HEK293 (cell line): ENCODE data around the gene CTBP2.

Source experiments
- CTCF ChIA-PET: fragments of 350-600 bp; formaldehyde crosslinking; extraction: SDS; loops from one replicate; lab custom pipeline; 2021; ENCODE audit warnings: antibody characterized with exemption; lab: Yijun Ruan, JAX
- POLR2A ChIA-PET: fragments of 300-600 bp; formaldehyde crosslinking; extraction: SDS; loops from one replicate; lab custom pipeline; 2020; ENCODE audit warnings: antibody characterized with exemption, inconsistent platforms; lab: Yijun Ruan, JAX
- H3K27ac ChIP-seq: fragments of 200-500 bp; sonication (Bioruptor generic); 2 replicates; pipeline ENCODE4 v1.5.1; 2014; ENCODE audit warnings: low read depth, low read length, control low read depth, inconsistent platforms; ENCODE audit errors: extremely low read depth
- H3K36me3 ChIP-seq, 2 experiments: fragments of 200-500 bp in 1 of 2; sonication (Bioruptor generic) in 1 of 2; 1 replicate in 1 of 2; 2 replicates in 1 of 2; pipeline ENCODE4 v1.5.1; 2014 to 2017; ENCODE audit warnings: inconsistent platforms in 2 of 2, low read length in 2 of 2; ENCODE audit not compliant: control insufficient read depth in 2 of 2, insufficient read depth in 1 of 2
- H3K4me1 ChIP-seq: fragments of 200-500 bp; sonication (Bioruptor generic); 2 replicates; pipeline ENCODE4 v1.5.1; 2014; ENCODE audit warnings: mild to moderate bottlenecking, low read length, inconsistent platforms; ENCODE audit not compliant: control insufficient read depth, insufficient read depth
- H3K4me3 ChIP-seq: 2 replicates; pipeline ENCODE4 v1.5.1; 2011; ENCODE audit warnings: low read depth, mild to moderate bottlenecking, control low read depth, low read length, moderate library complexity
- H3K9me3 ChIP-seq: fragments of 200-500 bp; sonication (Bioruptor generic); 2 replicates; pipeline ENCODE4 v1.5.1; 2014; ENCODE audit warnings: low read depth, low read length, inconsistent platforms; ENCODE audit not compliant: control insufficient read depth, insufficient read depth
- BCL11A ChIP-seq: fragments of 450-650 bp; formaldehyde crosslinking; IDR thresholded peaks from 2 replicates; pipeline ENCODE4 v1.5.1; 2016; ENCODE audit warnings: low read depth, missing biosample characterization, missing genetic modification characterization
- IKZF3 ChIP-seq: fragments of 450-650 bp; IDR thresholded peaks from 2 replicates; pipeline ENCODE4 v1.5.0; 2018; ENCODE audit warnings: missing biosample characterization, mild to moderate bottlenecking, missing genetic modification characterization, moderate library complexity
- SCRT2 ChIP-seq: fragments of 450-650 bp; formaldehyde crosslinking; IDR thresholded peaks from 2 replicates; pipeline ENCODE4 v1.5.1; 2016; ENCODE audit warnings: missing biosample characterization, missing genetic modification characterization
- ZBTB8A ChIP-seq: fragments of 450-650 bp; formaldehyde crosslinking; IDR thresholded peaks from 2 replicates; pipeline ENCODE4 v1.5.1; 2016; ENCODE audit warnings: missing biosample characterization, missing genetic modification characterization
- ZFHX2 ChIP-seq: fragments of 450-650 bp; formaldehyde crosslinking; conservative IDR thresholded peaks from 2 replicates; pipeline ENCODE4 v1.5.1; 2016; ENCODE audit warnings: missing biosample characterization, missing genetic modification characterization
- ZIC2 ChIP-seq: fragments of 450-650 bp; formaldehyde crosslinking; IDR thresholded peaks from 2 replicates; pipeline ENCODE4 v1.5.1; 2016; ENCODE audit warnings: missing biosample characterization, missing genetic modification characterization
- ZNF132 ChIP-seq: fragments of 450-650 bp; formaldehyde crosslinking; IDR thresholded peaks from 2 replicates; pipeline ENCODE4 v1.5.1; 2017; ENCODE audit warnings: missing biosample characterization, missing genetic modification characterization, borderline replicate concordance
- ZNF202 ChIP-seq: fragments of 450-650 bp; formaldehyde crosslinking; IDR thresholded peaks from 2 replicates; pipeline ENCODE4 v1.5.1; 2016; ENCODE audit warnings: missing biosample characterization, missing genetic modification characterization, borderline replicate concordance
- ZNF239 ChIP-seq: fragments of 450-650 bp; formaldehyde crosslinking; IDR thresholded peaks from 2 replicates; pipeline ENCODE4 v1.5.1; 2016; ENCODE audit warnings: missing biosample characterization, missing genetic modification characterization
- ZNF248 ChIP-seq: fragments of 450-650 bp; formaldehyde crosslinking; IDR thresholded peaks from 2 replicates; pipeline ENCODE4 v1.5.1; 2017; ENCODE audit warnings: missing biosample characterization, missing genetic modification characterization
- ZNF654 ChIP-seq: fragments of 450-650 bp; formaldehyde crosslinking; IDR thresholded peaks from 2 replicates; pipeline ENCODE4 v1.5.1; 2016; ENCODE audit warnings: low read depth, missing biosample characterization, missing genetic modification characterization
- ZNF747 ChIP-seq: fragments of 450-650 bp; formaldehyde crosslinking; IDR thresholded peaks from 2 replicates; pipeline ENCODE4 v1.5.1; 2016; ENCODE audit warnings: missing biosample characterization, missing genetic modification characterization
- TF ChIP-seq, protein P1 (sequence below): fragments of 450-650 bp; formaldehyde crosslinking; optimal IDR thresholded peaks from 2 replicates; pipeline ENCODE3; 2016; ENCODE audit warnings: missing biosample characterization, mild to moderate bottlenecking, missing genetic modification characterization
- TF ChIP-seq, protein P2 (sequence below): fragments of 450-650 bp; formaldehyde crosslinking; IDR thresholded peaks from 2 replicates; pipeline ENCODE4 v1.5.1; 2016; ENCODE audit warnings: missing biosample characterization, missing genetic modification characterization
- TF ChIP-seq, protein P3 (sequence below): fragments of 450-650 bp; formaldehyde crosslinking; IDR thresholded peaks from 2 replicates; pipeline ENCODE4 v1.5.1; 2017; ENCODE audit warnings: missing biosample characterization, mild to moderate bottlenecking, missing genetic modification characterization, moderate library complexity
- TF ChIP-seq, protein P4 (sequence below): fragments of 450-650 bp; formaldehyde crosslinking; IDR thresholded peaks from 2 replicates; pipeline ENCODE4 v1.5.1; 2017; ENCODE audit warnings: missing biosample characterization, missing genetic modification characterization

CTBP2 gene

DNA sequence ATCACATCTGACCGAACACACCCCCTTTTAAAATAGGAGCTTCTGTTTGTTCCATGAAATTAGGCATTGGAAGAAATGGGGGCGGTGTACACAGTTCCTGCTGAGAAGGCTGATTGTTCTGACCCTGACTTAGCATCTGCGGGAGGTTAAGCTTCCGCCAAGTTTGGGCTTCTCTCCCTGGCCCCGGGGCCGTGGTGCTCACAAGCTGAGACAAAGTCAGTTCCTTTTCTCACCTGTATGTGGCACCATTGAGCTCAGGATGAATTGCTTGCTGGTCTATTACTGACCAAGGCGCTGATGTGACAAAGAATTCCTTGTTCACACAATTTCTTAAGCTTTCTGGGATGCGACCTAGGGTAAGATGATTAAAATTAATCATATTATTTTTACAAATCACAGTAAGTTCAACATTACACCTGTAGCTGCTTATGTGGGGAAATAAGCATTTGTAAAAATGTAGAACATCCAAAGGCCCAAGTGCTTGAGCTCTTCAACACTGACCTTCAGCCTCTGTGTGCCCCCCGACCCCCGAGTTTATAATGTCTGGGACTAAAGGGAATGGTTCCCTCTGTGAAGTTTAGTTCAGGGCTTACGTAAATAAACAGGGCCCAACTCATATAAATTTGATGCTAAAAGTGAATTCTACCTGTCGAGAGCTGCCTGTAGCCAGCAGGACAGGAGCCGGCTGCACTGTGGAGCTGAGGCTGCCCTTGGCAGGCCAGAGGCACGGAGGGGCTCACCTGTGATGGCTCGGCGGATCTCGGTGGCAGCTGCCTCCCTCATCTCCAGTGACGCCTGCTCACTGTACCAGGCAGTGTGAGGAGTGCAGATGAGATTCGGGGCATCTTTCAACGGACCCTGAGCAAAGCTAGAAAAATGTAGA is 167.7 kb downstream of the CTBP2 start:
- CTCF ChIA-PET = interaction anchor here (0.5 to 2.6 kb wide), 18 partner anchors 8 to 695 kb away, joined by 3 to 18 read pairs (median 4); no protein-coding TSS in a partner anchor
- Histone ChIP-seq H3K4me3 (no peak overlapping the region), H3K9me3 (no peaks in the 10 kb centered on the region), H3K36me3 (peaks cover 20 to 84% of the 10 kb centered on the region in 2 experiments), H3K27ac (no peak overlapping the region), H3K4me1 (no peaks in the 10 kb centered on the region)
- POLR2A ChIA-PET = interaction anchor here (1.3 kb wide), 1 partner anchor 76 kb away, joined by 4 read pairs; no protein-coding TSS in a partner anchor
- TF ChIP-seq, protein P1, sequence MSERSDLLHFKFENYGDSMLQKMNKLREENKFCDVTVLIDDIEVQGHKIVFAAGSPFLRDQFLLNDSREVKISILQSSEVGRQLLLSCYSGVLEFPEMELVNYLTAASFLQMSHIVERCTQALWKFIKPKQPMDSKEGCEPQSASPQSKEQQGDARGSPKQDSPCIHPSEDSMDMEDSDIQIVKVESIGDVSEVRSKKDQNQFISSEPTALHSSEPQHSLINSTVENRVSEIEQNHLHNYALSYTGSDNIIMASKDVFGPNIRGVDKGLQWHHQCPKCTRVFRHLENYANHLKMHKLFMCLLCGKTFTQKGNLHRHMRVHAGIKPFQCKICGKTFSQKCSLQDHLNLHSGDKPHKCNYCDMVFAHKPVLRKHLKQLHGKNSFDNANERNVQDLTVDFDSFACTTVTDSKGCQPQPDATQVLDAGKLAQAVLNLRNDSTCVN = no peak
- TF ChIP-seq ZNF654 (tag by site-specific recombination) (peak; percentile 43), SCRT2 (tag by site-specific recombination) (0 out of 2 replicates have a peak, but pooled peaks have one; percentile 37), ZNF132 (no peak), ZFHX2 (tag by site-specific recombination) (no peak), IKZF3 (tag by site-specific recombination) (no peak), ZNF202 (peak; percentile 72; the same call in 1 of the 2 replicates), ZIC2 (tag by site-specific recombination) (peak; percentile 23; the same call in 1 of the 2 replicates)
- TF ChIP-seq, protein P2, sequence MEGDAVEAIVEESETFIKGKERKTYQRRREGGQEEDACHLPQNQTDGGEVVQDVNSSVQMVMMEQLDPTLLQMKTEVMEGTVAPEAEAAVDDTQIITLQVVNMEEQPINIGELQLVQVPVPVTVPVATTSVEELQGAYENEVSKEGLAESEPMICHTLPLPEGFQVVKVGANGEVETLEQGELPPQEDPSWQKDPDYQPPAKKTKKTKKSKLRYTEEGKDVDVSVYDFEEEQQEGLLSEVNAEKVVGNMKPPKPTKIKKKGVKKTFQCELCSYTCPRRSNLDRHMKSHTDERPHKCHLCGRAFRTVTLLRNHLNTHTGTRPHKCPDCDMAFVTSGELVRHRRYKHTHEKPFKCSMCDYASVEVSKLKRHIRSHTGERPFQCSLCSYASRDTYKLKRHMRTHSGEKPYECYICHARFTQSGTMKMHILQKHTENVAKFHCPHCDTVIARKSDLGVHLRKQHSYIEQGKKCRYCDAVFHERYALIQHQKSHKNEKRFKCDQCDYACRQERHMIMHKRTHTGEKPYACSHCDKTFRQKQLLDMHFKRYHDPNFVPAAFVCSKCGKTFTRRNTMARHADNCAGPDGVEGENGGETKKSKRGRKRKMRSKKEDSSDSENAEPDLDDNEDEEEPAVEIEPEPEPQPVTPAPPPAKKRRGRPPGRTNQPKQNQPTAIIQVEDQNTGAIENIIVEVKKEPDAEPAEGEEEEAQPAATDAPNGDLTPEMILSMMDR = peak; percentile 51; the same call in 1 of the 2 replicates
- TF ChIP-seq, protein P3, sequence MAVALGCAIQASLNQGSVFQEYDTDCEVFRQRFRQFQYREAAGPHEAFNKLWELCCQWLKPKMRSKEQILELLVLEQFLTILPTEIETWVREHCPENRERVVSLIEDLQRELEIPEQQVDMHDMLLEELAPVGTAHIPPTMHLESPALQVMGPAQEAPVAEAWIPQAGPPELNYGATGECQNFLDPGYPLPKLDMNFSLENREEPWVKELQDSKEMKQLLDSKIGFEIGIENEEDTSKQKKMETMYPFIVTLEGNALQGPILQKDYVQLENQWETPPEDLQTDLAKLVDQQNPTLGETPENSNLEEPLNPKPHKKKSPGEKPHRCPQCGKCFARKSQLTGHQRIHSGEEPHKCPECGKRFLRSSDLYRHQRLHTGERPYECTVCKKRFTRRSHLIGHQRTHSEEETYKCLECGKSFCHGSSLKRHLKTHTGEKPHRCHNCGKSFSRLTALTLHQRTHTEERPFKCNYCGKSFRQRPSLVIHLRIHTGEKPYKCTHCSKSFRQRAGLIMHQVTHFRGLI (tag by site-specific recombination) = 0 out of 2 replicates have a peak, but pooled peaks have one; percentile 38

DNA sequence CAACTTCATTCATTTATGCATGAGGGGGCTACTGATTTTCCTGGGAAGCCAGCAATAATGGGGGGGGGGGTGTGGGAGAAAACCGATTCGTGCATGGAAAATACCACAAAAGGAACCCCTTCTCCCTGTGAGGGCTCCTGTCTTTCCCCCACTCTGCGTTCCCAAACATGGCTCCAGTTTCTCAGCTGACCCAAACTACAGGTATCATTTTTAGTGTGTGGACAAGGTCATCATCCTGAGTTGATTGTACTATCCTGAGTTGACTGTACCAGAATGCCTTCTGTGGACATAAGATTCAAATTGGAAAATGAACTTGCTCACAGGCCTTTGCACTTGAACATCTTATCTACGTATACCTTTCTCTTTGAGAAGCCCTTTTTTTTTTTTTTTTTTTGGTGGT is 168.5 kb downstream of the CTBP2 start:
- Histone ChIP-seq H3K4me1 (no peaks in the 10 kb centered on the region), H3K36me3 (peaks cover 21 to 84% of the 10 kb centered on the region in 2 experiments), H3K4me3 (no peak overlapping the region), H3K27ac (no peak overlapping the region), H3K9me3 (no peaks in the 10 kb centered on the region)
- POLR2A ChIA-PET = interaction anchor here (0.6 to 1.3 kb wide), 2 partner anchors 75 to 189 kb away, joined by 3 to 4 read pairs; no protein-coding TSS in a partner anchor
- CTCF ChIA-PET = interaction anchor here (0.6 to 2.6 kb wide), 11 partner anchors 7 to 354 kb away, joined by 3 to 18 read pairs (median 4); no protein-coding TSS in a partner anchor
- TF ChIP-seq, protein P4, sequence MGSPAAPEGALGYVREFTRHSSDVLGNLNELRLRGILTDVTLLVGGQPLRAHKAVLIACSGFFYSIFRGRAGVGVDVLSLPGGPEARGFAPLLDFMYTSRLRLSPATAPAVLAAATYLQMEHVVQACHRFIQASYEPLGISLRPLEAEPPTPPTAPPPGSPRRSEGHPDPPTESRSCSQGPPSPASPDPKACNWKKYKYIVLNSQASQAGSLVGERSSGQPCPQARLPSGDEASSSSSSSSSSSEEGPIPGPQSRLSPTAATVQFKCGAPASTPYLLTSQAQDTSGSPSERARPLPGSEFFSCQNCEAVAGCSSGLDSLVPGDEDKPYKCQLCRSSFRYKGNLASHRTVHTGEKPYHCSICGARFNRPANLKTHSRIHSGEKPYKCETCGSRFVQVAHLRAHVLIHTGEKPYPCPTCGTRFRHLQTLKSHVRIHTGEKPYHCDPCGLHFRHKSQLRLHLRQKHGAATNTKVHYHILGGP = no peak
- TF ChIP-seq ZNF248 (tag by site-specific recombination) = no peak
- TF ChIP-seq ZNF747 = no peak
- no peak for TF ChIP-seq ZBTB8A
- TF ChIP-seq ZNF239 (tag by site-specific recombination) = no peak
- no peak for TF ChIP-seq BCL11A (tag by site-specific recombination)
